Measurements from ENCODE around the gene RPL27A. TPM values are rescaled to one million over a fixed set of nuclear protein-coding genes. Genes with fewer than 3 reads are reported as not detected.

The RPL27A gene
- total and polyA plus RNA-seq, 2 donors (not counting 1 experiment from before 2014, with no cell fraction given): 1,009 to 1,473 TPM

DNA sequence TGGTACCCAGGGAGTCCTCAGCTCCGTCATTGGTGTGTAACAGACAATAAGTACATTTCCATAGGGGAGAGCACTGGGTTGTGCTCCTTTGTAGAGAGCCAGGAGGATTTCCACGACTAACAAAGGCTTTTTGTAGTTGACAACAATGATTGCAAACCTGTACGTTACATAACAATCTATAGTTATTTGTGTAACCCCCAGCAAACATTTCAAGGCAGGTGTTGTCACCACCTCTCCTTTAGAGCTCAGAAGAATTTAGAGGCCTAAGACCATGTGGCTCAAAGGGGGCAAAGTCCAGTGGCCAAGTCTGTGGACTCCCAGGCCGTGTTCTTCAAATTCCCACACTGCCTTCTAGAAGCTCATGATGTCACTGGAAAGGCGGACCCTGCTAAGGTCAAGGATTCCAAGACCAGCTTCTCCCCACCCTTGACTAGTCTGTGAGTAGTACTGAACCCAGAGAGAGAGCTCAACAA, 15.8 kb downstream of the RPL27A start:
- ChIA-PET POLR2A (interaction anchor here (0.6 kb wide), 1 partner anchor 163 kb away, joined by 11 read pairs; no protein-coding TSS in a partner anchor), CTCF (interaction anchor here (0.6 kb wide), 1 partner anchor 9 kb away, joined by 3 read pairs; no protein-coding TSS in a partner anchor)
- H3K4me3 ChIP-seq (ENCODE audit: control extremely low read depth in 1 of 5, extremely low read depth in 1 of 5, insufficient read depth in 1 of 5, low read depth in 2 of 5, low read length in 4 of 5): no peak overlapping the region
- Mint-ChIP-seq H3K27ac (no peak overlapping the region), H3K4me3 (no peak overlapping the region), H3K9me3 (ENCODE audit: insufficient read depth) (no peaks in the 10 kb centered on the region), H3K4me1 (peaks cover 12% of the 10 kb centered on the region), H3K27me3 (no peaks in the 10 kb centered on the region)
- no peaks in the 10 kb centered on the region for H3K36me3 ChIP-seq (replicated peaks in 1 of 2; ENCODE audit: control extremely low read depth in 1 of 2, control insufficient read depth in 1 of 2, extremely low read depth in 1 of 2, insufficient read depth in 2 of 2, low read length in 1 of 2)
- H3K27me3 ChIP-seq (replicated peaks in 1 of 4; ENCODE audit: control extremely low read depth in 1 of 4, control insufficient read depth in 3 of 4, insufficient read depth in 4 of 4, low read length in 3 of 4): no peaks in the 10 kb centered on the region
- no peak overlapping the region for H3K27ac ChIP-seq (ENCODE audit: low read length in 2 of 2)
- H3K4me1 ChIP-seq (ENCODE audit: control insufficient read depth in 2 of 2, insufficient read depth in 2 of 2, low read length in 2 of 2): peaks cover 0 to 7% of the 10 kb centered on the region in 2 donors
- WGBS (ENCODE audit: insufficient coverage): 100% methylated on average over 1 of the region's 5 CpGs
- peaks cover 12% of the 10 kb centered on the region for H3K79me2 ChIP-seq (ENCODE audit: control insufficient read depth, insufficient read depth, low read length)
- DNase-seq: no peak
- no peak overlapping the region for H2AFZ ChIP-seq (ENCODE audit: insufficient read depth, low read depth, low read length, poor library complexity, severe bottlenecking)
- TF ChIP-seq CTCF (IDR thresholded peaks at IDR 0.05): no peak
- TF ChIP-seq EZH2 (IDR thresholded peaks at IDR 0.05; ENCODE audit: borderline replicate concordance, insufficient read depth, low read depth, low read length, poor library complexity, severe bottlenecking): no peak
- H3K4me2 ChIP-seq (replicated peaks; ENCODE audit: low read depth, low read length, poor library complexity, severe bottlenecking): no peak overlapping the region
- no peaks in the 10 kb centered on the region for H3K9me3 ChIP-seq (ENCODE audit: control extremely low read depth in 1 of 3, control insufficient read depth in 2 of 3, insufficient read depth in 1 of 3, low read length in 2 of 3)
- H4K20me1 ChIP-seq (ENCODE audit: control insufficient read depth, insufficient read depth, low read length, poor library complexity, severe bottlenecking): no peaks in the 10 kb centered on the region
- intact Hi-C loops (cut with micrococcal nuclease): no loop called here
- H3K9ac ChIP-seq (ENCODE audit: low read length): no peak overlapping the region
- no peak for ATAC-seq (ENCODE audit: low read depth)

- H3K4me2 ChIP-seq (replicated peaks; ENCODE audit: low read depth, low read length, poor library complexity, severe bottlenecking): no peak overlapping the region
Observed at GRCh38 chr11:8698917-8699441, 16.4 kb downstream of the RPL27A start.

More at GRCh38 chr11:8698917-8699441, 16.4 kb downstream of the RPL27A start:
- Histone ChIP-seq H3K36me3 (replicated peaks in 1 of 2; ENCODE audit: control extremely low read depth in 1 of 2, control insufficient read depth in 1 of 2, extremely low read depth in 1 of 2, insufficient read depth in 2 of 2, low read length in 1 of 2) (no peaks in the 10 kb centered on the region), H4K20me1 (ENCODE audit: control insufficient read depth, insufficient read depth, low read length, poor library complexity, severe bottlenecking) (no peaks in the 10 kb centered on the region), H3K27me3 (replicated peaks in 1 of 4; ENCODE audit: control extremely low read depth in 1 of 4, control insufficient read depth in 3 of 4, insufficient read depth in 4 of 4, low read length in 3 of 4) (no peaks in the 10 kb centered on the region), H3K4me3 (ENCODE audit: control extremely low read depth in 1 of 5, extremely low read depth in 1 of 5, insufficient read depth in 1 of 5, low read depth in 2 of 5, low read length in 4 of 5) (no peak overlapping the region), H3K9me3 (ENCODE audit: control extremely low read depth in 1 of 3, control insufficient read depth in 2 of 3, insufficient read depth in 1 of 3, low read length in 2 of 3) (no peaks in the 10 kb centered on the region), H2AFZ (ENCODE audit: insufficient read depth, low read depth, low read length, poor library complexity, severe bottlenecking) (no peak overlapping the region), H3K79me2 (ENCODE audit: control insufficient read depth, insufficient read depth, low read length) (peaks cover 6% of the 10 kb centered on the region), H3K27ac (ENCODE audit: low read length in 2 of 2) (no peak overlapping the region), H3K9ac (ENCODE audit: low read length) (no peak overlapping the region), H3K4me1 (ENCODE audit: control insufficient read depth in 2 of 2, insufficient read depth in 2 of 2, low read length in 2 of 2) (peaks cover 0 to 7% of the 10 kb centered on the region in 2 donors)
- TF ChIP-seq EZH2 (IDR thresholded peaks at IDR 0.05; ENCODE audit: borderline replicate concordance, insufficient read depth, low read depth, low read length, poor library complexity, severe bottlenecking) (no peak), CTCF (IDR thresholded peaks at IDR 0.05) (no peak)
- WGBS (ENCODE audit: insufficient coverage): 92% methylated on average over 8 of the region's 11 CpGs
- intact Hi-C loops (cut with micrococcal nuclease): no loop called here
- Mint-ChIP-seq H3K4me3 (no peak overlapping the region), H3K27ac (no peak overlapping the region), H3K4me1 (peaks cover 12% of the 10 kb centered on the region), H3K27me3 (no peaks in the 10 kb centered on the region), H3K9me3 (ENCODE audit: insufficient read depth) (no peaks in the 10 kb centered on the region)
- no peak for DNase-seq
- CTCF ChIA-PET: no interaction called here
- ATAC-seq (ENCODE audit: low read depth): no peak
- POLR2A ChIA-PET: no interaction called here

All from B cell (primary cell).